Measurements from ENCODE around the gene MBD4.

DNA sequence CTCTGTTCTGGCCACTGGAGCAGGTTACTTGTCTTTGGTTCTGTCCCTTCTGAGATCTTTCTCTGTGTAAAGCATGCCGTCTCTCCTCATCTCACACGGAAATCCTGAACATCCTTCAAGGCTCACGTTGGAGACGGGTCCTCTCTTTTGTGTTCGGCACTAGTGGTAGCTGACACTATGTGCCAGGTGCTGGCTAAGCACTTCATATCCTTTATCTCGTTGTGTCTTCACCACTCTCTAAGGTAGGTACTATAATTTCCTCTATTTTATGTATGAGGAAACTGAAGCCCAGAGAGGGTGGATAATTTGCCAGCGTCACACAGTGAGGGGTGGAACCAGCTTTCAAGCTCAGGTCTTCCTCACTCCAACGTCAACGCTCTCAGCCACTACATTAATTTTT, 1.5 kb upstream of the MBD4 start:
- TF ChIP-seq, protein P1, sequence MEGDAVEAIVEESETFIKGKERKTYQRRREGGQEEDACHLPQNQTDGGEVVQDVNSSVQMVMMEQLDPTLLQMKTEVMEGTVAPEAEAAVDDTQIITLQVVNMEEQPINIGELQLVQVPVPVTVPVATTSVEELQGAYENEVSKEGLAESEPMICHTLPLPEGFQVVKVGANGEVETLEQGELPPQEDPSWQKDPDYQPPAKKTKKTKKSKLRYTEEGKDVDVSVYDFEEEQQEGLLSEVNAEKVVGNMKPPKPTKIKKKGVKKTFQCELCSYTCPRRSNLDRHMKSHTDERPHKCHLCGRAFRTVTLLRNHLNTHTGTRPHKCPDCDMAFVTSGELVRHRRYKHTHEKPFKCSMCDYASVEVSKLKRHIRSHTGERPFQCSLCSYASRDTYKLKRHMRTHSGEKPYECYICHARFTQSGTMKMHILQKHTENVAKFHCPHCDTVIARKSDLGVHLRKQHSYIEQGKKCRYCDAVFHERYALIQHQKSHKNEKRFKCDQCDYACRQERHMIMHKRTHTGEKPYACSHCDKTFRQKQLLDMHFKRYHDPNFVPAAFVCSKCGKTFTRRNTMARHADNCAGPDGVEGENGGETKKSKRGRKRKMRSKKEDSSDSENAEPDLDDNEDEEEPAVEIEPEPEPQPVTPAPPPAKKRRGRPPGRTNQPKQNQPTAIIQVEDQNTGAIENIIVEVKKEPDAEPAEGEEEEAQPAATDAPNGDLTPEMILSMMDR (IDR thresholded peaks at IDR 0.05 in 8 of 11, conservative IDR thresholded peaks at IDR 0.05 in 3 of 11), result no peak
- TF ChIP-seq POLR2AphosphoS5 (IDR thresholded peaks at IDR 0.05), result no peak
